Measurements from ENCODE around the gene NFATC2. TPM values are rescaled to one million over a fixed set of nuclear protein-coding genes. Genes with fewer than 3 reads are reported as not detected.

Gene NFATC2
- total RNA-seq, 2 donors from 2014 or later = 4.3 to 8.4 TPM

- 76% methylated on average over 7 of the region's 7 CpGs for WGBS
- Histone ChIP-seq H3K27me3 (replicated peaks; ENCODE audit: insufficient read depth) (no peaks in the 10 kb centered on the region), H3K9me3 (no peaks in the 10 kb centered on the region), H3K4me1 (replicated peaks) (no peaks in the 10 kb centered on the region), H3K27ac (no peak overlapping the region), H3K4me3 (no peak overlapping the region), H3K36me3 (no peaks in the 10 kb centered on the region)
- TF ChIP-seq POLR2A (IDR thresholded peaks at IDR 0.05) (no peak), CTCF (IDR thresholded peaks at IDR 0.05) (no peak), POLR2AphosphoS5 (IDR thresholded peaks at IDR 0.05) (no peak)
- intact Hi-C loops (cut with DNase I) = loop anchor here (1.0 kb wide), 1 partner anchor 222 kb away; no protein-coding TSS in a partner anchor
- DNase-seq (ENCODE audit: low spot score) = no peak
Measured at GRCh38 chr20:51372966-51373365, 169.6 kb downstream of the NFATC2 start.

GRCh38 chr20:51372176-51372803, 170.2 kb downstream of the NFATC2 start:
- no peaks in the 10 kb centered on the region for H3K9me3 ChIP-seq
- no peaks in the 10 kb centered on the region for H3K4me1 ChIP-seq (replicated peaks)
- H3K27ac ChIP-seq = no peak overlapping the region
- no peaks in the 10 kb centered on the region for H3K36me3 ChIP-seq
- TF ChIP-seq CTCF (IDR thresholded peaks at IDR 0.05) (peak; percentile 49 to 89 (median 80)), POLR2A (IDR thresholded peaks at IDR 0.05) (no peak), POLR2AphosphoS5 (IDR thresholded peaks at IDR 0.05) (peak; percentile 41)
- intact Hi-C loops (cut with DNase I) = loop anchor here (1.0 kb wide), 1 partner anchor 223 kb away; no protein-coding TSS in a partner anchor
- no peaks in the 10 kb centered on the region for H3K27me3 ChIP-seq (replicated peaks; ENCODE audit: insufficient read depth)
- H3K4me3 ChIP-seq = no peak overlapping the region
- peak; percentile 74 for DNase-seq (ENCODE audit: low spot score)
- 33% methylated on average over 13 of the region's 13 CpGs for WGBS

- no peaks in the 10 kb centered on the region for H3K27me3 ChIP-seq (replicated peaks; ENCODE audit: insufficient read depth)
- no peak overlapping the region for H3K27ac ChIP-seq
- no peaks in the 10 kb centered on the region for H3K4me1 ChIP-seq (replicated peaks)
- H3K9me3 ChIP-seq = no peaks in the 10 kb centered on the region
- no peak for DNase-seq (ENCODE audit: low spot score)
- WGBS = 90% methylated on average over 4 of the region's 4 CpGs
- H3K4me3 ChIP-seq = no peak overlapping the region
- no peak for TF ChIP-seq POLR2A (IDR thresholded peaks at IDR 0.05)
- TF ChIP-seq CTCF (IDR thresholded peaks at IDR 0.05) = no peak
- no peak for TF ChIP-seq POLR2AphosphoS5 (IDR thresholded peaks at IDR 0.05)
- intact Hi-C loops (cut with DNase I) = loop anchor here (1.0 kb wide), 1 partner anchor 224 kb away; no protein-coding TSS in a partner anchor
- H3K36me3 ChIP-seq = no peaks in the 10 kb centered on the region
Measured at GRCh38 chr20:51371720-51372119, 170.8 kb downstream of the NFATC2 start.

GRCh38 chr20:51369503-51369902, 173.0 kb downstream of the NFATC2 start:
- TF ChIP-seq POLR2A (IDR thresholded peaks at IDR 0.05) = no peak
- no peak for TF ChIP-seq CTCF (IDR thresholded peaks at IDR 0.05)
- TF ChIP-seq POLR2AphosphoS5 (IDR thresholded peaks at IDR 0.05) = no peak
- Histone ChIP-seq H3K27ac (no peak overlapping the region), H3K4me1 (replicated peaks) (no peaks in the 10 kb centered on the region), H3K9me3 (no peaks in the 10 kb centered on the region), H3K4me3 (no peak overlapping the region), H3K36me3 (no peaks in the 10 kb centered on the region), H3K27me3 (replicated peaks; ENCODE audit: insufficient read depth) (no peaks in the 10 kb centered on the region)
- intact Hi-C loops (cut with DNase I) = no loop called here
- DNase-seq (ENCODE audit: low spot score) = no peak
- WGBS = 89% methylated on average over 11 of the region's 11 CpGs
